GM12864 (cell line): ENCODE measurements around the gene AFF3.

ENCODE experiments used
- DNase-seq: peaks from one replicate; pipeline ENCODE4 v3.0.0-alpha.2; 2011; ENCODE audit warnings: low read depth
- H3K4me3 ChIP-seq: 2 replicates; pipeline ENCODE4 v1.5.1; 2011; ENCODE audit warnings: mild to moderate bottlenecking, low read depth, low read length, control low read depth
- CTCF ChIP-seq: IDR thresholded peaks from 2 replicates; pipeline ENCODE4 v1.5.1; 2011; ENCODE audit warnings: low read depth, mild to moderate bottlenecking, moderate library complexity, low read length, control low read depth, inconsistent platforms; ENCODE audit errors: missing control alignments

AFF3 gene

GRCh38 chr2:99899882-99900281, 242.5 kb downstream of the AFF3 start:
- DNase-seq, result no peak
- no peak for TF ChIP-seq CTCF
- no peak overlapping the region for H3K4me3 ChIP-seq

DNA sequence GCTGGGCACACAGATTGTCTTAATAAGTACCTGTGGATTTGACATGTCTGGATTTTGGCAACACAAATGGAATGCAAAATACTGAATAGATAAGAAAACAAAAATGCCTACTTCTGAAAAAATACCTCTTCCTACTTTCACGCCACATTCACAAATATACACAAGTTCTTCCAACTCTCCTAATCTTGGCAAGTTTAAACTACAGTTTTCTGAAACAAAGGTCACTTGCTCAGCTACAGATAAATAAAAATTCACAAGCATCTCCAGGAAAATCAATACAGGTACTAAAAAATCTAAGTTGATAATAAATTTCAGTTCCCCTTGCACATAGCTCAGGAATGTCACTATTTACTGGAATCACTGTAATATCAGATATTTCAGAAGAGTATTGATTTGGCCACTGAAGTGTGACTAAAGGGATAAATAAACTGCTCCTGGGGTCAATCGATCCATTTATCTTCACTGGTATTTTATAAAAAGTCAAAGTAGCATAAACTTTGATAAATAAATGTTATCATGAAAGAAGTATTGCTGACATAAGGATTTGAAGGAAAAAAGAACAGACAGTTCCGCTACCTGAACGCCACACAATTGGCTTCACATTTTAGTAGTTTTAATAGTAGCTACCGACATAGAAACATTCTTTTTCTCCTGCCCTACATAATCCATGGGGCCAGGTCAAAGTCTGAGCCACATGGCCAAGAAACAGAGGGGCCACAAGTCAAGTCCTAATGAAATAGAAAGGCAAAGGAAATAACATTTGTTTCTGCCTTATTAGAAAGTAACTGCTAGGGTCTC, 243.1 kb downstream of the AFF3 start:
- DNase-seq, result no peak
- no peak for TF ChIP-seq CTCF
- no peak overlapping the region for H3K4me3 ChIP-seq

GRCh38 chr2:99898336-99899048, 243.9 kb downstream of the AFF3 start:
- no peak for DNase-seq
- H3K4me3 ChIP-seq, result no peak overlapping the region
- TF ChIP-seq CTCF, result no peak

DNA sequence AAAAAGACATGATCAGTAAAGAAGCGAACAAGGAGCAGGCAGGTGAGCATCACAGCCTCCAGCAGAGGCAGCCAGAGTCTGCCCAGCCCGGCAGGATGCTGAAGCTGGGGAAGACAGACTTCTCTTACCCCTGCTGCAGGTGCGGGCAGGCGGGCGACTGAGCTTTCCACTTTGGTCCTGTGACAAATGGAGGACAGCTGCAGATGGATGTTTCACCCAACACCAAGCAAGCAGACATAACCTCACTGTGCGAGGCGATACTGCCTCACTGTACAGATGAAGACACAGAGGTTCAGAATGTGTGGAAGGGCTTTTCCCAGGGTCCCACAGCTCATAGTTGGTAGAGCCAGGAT, 251.0 kb downstream of the AFF3 start:
- no peak overlapping the region for H3K4me3 ChIP-seq
- TF ChIP-seq CTCF, result no peak
- no peak for DNase-seq

DNA sequence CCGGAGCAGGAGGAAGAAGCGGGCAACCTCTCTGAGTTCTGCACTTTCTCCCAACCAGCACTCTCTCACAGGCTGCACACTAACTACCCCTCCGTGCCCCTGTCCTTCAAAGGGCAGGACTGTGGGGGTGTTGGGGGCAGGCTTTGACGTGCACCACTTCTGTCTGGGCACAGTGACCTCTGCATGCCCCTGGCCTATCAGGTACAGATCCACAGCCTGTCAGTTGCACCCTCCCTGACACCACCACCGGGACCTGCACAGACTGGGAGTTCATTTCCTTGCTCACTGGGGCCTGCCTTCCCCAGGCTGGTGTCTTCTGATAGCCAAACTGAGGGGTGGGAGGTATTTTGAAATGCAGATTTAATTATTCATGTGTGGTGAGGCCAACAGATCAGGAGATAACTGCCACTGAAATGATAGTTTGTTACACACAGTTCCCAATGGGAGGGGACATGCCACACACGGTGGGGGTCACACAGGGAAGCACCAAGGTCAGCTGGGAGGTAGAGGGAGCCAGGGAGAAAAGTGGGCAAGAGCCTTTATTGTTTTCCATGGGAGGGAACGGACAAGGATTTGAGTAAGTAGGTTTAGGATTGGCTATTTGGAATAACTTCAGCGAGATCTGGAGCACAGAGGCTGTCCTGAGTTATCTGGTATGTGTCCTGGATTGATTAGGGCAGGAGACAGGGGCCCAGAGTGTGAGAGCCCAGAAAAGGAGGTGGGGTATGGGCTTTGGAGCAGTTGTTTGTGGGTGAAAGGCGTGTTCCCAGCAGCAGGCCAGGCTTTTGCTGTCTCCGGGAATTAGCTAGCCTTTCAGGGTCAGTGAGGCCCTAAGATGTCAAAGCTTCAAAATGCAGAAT, 251.6 kb downstream of the AFF3 start:
- no peak for TF ChIP-seq CTCF
- no peak for DNase-seq
- H3K4me3 ChIP-seq, result no peak overlapping the region

DNA sequence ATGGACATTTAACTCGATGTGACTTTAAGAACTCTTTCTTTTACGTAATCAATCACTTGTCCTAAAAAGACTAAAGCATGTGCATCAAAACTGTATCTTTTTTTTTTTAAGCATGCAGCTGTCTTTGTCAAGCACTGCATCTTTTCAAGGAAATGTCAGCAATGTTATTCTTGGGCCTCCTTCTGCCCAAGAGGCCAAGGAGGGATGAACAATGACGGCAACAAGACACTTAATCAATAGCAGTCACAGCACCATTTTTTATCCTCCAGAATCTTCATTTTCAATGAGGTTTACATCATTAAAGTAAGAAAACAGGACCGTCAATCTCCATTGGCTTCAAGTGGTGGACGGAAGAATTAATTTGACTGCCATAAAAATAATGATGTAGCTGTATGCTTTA, 253.8 kb downstream of the AFF3 start:
- no peak overlapping the region for H3K4me3 ChIP-seq
- TF ChIP-seq CTCF, result no peak
- DNase-seq, result no peak
